OCI-LY3 (cell line): ENCODE results near the gene HCRTR1.

Experiments
- H2AFZ ChIP-seq: fragments of 200-600, 300-600 bp; shearing (Covaris generic); 2 replicates; pipeline ENCODE4 v1.6.0; 2014; ENCODE audit warnings: antibody characterized with exemption, low read depth, low read length
- H3K27ac ChIP-seq: fragments of 200-600, 300-600 bp; sonication (generic); 2 replicates; pipeline ENCODE4 v1.5.1; 2014; ENCODE audit warnings: mild to moderate bottlenecking, low read length, moderate library complexity, mixed read lengths
- H3K27me3 ChIP-seq: fragments of 200-600, 300-600 bp; sonication (generic); 2 replicates; pipeline ENCODE4 v1.6.1; 2014; ENCODE audit warnings: low read depth, low read length, mixed read lengths
- H3K36me3 ChIP-seq: fragments of 200-600, 300-600 bp; sonication (generic); replicated peaks from 2 replicates; pipeline ENCODE3; 2014; ENCODE audit warnings: low read depth, low read length, mixed read lengths
- H3K4me1 ChIP-seq: fragments of 300-600, 200-600 bp; sonication (generic); 2 replicates; pipeline ENCODE4 v1.6.1; 2014; ENCODE audit warnings: low read length, mixed read lengths
- H3K4me2 ChIP-seq: fragments of 200-600, 300-600 bp; sonication (generic); 2 replicates; pipeline ENCODE4 v1.6.1; 2014; ENCODE audit warnings: low read length, mixed read lengths
- H3K4me3 ChIP-seq: fragments of 300-600, 200-600 bp; sonication (generic); 2 replicates; pipeline ENCODE4 v1.5.1; 2014; ENCODE audit warnings: antibody characterized with exemption, mild to moderate bottlenecking, low read length, moderate library complexity
- H3K79me2 ChIP-seq: fragments of 300-600, 200-600 bp; shearing (Covaris generic); 2 replicates; pipeline ENCODE4 v1.6.1; 2014; ENCODE audit warnings: mild to moderate bottlenecking, low read length, mixed read lengths
- H3K9ac ChIP-seq: fragments of 300-600, 200-600 bp; shearing (Covaris generic); 2 replicates; pipeline ENCODE4 v1.6.0; 2014; ENCODE audit warnings: mild to moderate bottlenecking, low read length, moderate library complexity
- H3K9me3 ChIP-seq: fragments of 200-600, 300-600 bp; shearing (Covaris generic); 2 replicates; pipeline ENCODE4 v1.6.1; 2014; ENCODE audit warnings: low read length, mixed read lengths; ENCODE audit not compliant: insufficient read depth
- H4K20me1 ChIP-seq: fragments of 200-600, 300-600 bp; sonication (generic); 2 replicates; pipeline ENCODE4 v1.6.1; 2016; ENCODE audit warnings: low read length, mixed read lengths; ENCODE audit not compliant: insufficient read depth
- CTCF ChIP-seq: fragments of 200-600, 300-600 bp; sonication (generic); IDR thresholded peaks from 2 replicates; pipeline ENCODE4 v1.5.1; 2014; ENCODE audit warnings: antibody characterized with exemption, low read length, low read depth
- EZH2phosphoT487 ChIP-seq: fragments of 200-600 bp; shearing (Covaris generic); IDR thresholded peaks from 2 replicates; pipeline ENCODE4 v1.6.1; 2018; ENCODE audit warnings: antibody characterized with exemption, mixed run types, low read depth

The HCRTR1 gene

DNA sequence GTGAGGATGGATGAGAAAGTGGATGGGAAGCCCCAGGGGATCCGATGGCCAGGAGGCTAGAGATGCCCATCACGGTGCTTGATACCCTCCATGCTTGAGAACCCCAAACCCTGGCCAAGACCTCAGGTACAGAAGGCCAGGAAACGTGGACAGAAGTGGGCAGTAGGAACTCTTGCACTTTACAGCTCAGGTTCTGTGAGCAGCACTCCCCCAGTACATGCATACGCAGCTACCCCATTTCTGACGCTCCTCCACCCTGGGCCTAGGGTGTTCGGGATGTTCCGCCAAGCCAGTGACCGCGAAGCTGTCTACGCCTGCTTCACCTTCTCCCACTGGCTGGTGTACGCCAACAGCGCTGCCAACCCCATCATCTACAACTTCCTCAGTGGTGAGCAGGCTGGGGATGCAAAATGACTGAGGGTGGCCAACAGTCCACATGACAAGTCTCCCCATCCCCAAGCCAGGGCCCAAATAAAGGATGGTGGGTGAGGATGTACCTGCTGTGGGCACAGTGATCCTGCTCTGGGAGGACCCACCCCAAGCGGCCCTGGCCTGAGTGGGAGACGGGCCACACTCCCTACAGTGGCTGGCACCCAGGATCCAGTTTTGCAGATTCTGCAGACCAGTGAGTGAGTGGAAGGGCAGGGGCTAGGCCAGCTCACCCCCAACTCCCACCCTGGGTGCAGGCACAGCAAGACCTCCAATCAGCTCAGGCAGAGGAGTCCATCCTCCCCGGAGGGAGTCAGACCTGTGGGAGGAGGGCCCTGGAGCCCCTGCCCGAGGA, 7.4 kb downstream of the HCRTR1 start:
- Histone ChIP-seq H4K20me1 (no peaks in the 10 kb centered on the region), H3K36me3 (no peaks in the 10 kb centered on the region), H3K4me2 (0 out of 2 replicates have a peak overlapping the region, but pooled peaks have one; percentile 12), H3K9ac (no peak overlapping the region), H3K9me3 (no peaks in the 10 kb centered on the region), H3K27ac (no peak overlapping the region), H3K4me1 (peaks cover 11% of the 10 kb centered on the region), H3K4me3 (no peak overlapping the region), H3K27me3 (no peaks in the 10 kb centered on the region), H2AFZ (no peak overlapping the region), H3K79me2 (no peaks in the 10 kb centered on the region)
- no peak for TF ChIP-seq EZH2phosphoT487
- no peak for TF ChIP-seq CTCF

GRCh38 chr1:31625561-31626222, 8.2 kb downstream of the HCRTR1 start:
- H3K4me2 ChIP-seq, result no peak overlapping the region
- H2AFZ ChIP-seq, result no peak overlapping the region
- TF ChIP-seq CTCF (no peak), EZH2phosphoT487 (no peak)
- no peaks in the 10 kb centered on the region for H3K27me3 ChIP-seq
- no peaks in the 10 kb centered on the region for H3K36me3 ChIP-seq
- no peaks in the 10 kb centered on the region for H3K9me3 ChIP-seq
- H4K20me1 ChIP-seq, result no peaks in the 10 kb centered on the region
- no peak overlapping the region for H3K4me3 ChIP-seq
- no peaks in the 10 kb centered on the region for H3K79me2 ChIP-seq
- H3K9ac ChIP-seq, result no peak overlapping the region
- H3K4me1 ChIP-seq, result peaks cover 11% of the 10 kb centered on the region
- no peak overlapping the region for H3K27ac ChIP-seq

GRCh38 chr1:31626223-31627207, 9.0 kb downstream of the HCRTR1 start:
- H4K20me1 ChIP-seq, result no peaks in the 10 kb centered on the region
- H3K9ac ChIP-seq, result no peak overlapping the region
- TF ChIP-seq CTCF (no peak), EZH2phosphoT487 (no peak)
- H3K36me3 ChIP-seq, result no peaks in the 10 kb centered on the region
- no peaks in the 10 kb centered on the region for H3K27me3 ChIP-seq
- H3K27ac ChIP-seq, result no peak overlapping the region
- H3K4me3 ChIP-seq, result no peak overlapping the region
- no peak overlapping the region for H2AFZ ChIP-seq
- peaks cover 11% of the 10 kb centered on the region for H3K4me1 ChIP-seq
- H3K9me3 ChIP-seq, result no peaks in the 10 kb centered on the region
- H3K4me2 ChIP-seq, result no peak overlapping the region
- no peaks in the 10 kb centered on the region for H3K79me2 ChIP-seq
